Urinary bladder (tissue), 4 donors: Measurements from ENCODE around the gene PADI3. TPM values are rescaled to one million over a fixed set of nuclear protein-coding genes. Genes with fewer than 3 reads are reported as not detected.

Experiments
- DNase-seq: peaks from one replicate; pipeline ENCODE4 v3.0.0-alpha.2; 2015; ENCODE audit errors: extremely low spot score
- H3K27ac ChIP-seq: one replicate; pipeline ENCODE4 v1.5.1; 2013; ENCODE audit warnings: low read depth, mild to moderate bottlenecking, moderate library complexity
- H3K36me3 ChIP-seq: one replicate; pipeline ENCODE4 v1.6.1; 2013; ENCODE audit warnings: mild to moderate bottlenecking, moderate library complexity; ENCODE audit not compliant: insufficient read depth
- H3K4me1 ChIP-seq: one replicate; pipeline ENCODE4 v1.6.1; 2013; ENCODE audit warnings: mild to moderate bottlenecking, moderate library complexity; ENCODE audit not compliant: insufficient read depth
- H3K4me3 ChIP-seq: one replicate; pipeline ENCODE4 v1.5.1; 2013; ENCODE audit warnings: low read depth, low read length
- WGBS: extraction: QIAGEN DNeasy Blood & Tissue Kit; methylation state at CpG from one replicate; pipeline ENCODE4 v1.1.7; 2013; 5-methylcytosine and 5-hydroxymethylcytosine counted together
- polyA plus RNA-seq: library from polyadenylated mRNA; stranded (reverse); fragments of 200-250 nt; gene quantifications from one replicate; pipeline ENCODE4 v1.2.3, GENCODE V29; 2013
- total RNA-seq: library from RNA; depleted of rRNA; stranded (reverse); fragments of >200 nt; gene quantifications from one replicate; pipeline ENCODE4 v1.2.3, GENCODE V29; 2014
- donor health status: healthy with polysubstance abuse.
- donor health status: healthy.

PADI3 gene
- total and polyA plus RNA-seq, 2 donors: 6.9 to 11.6 TPM

GRCh38 chr1:17210176-17210575 is 38.7 kb upstream of the PADI3 start:
- Histone ChIP-seq H3K27ac (no peak overlapping the region), H3K36me3 (no peaks in the 10 kb centered on the region), H3K4me1 (no peaks in the 10 kb centered on the region), H3K4me3 (no peak overlapping the region)
- 93% methylated on average over 8 of the region's 8 CpGs for WGBS
- DNase-seq: no peak

GRCh38 chr1:17211377-17211776 is 37.5 kb upstream of the PADI3 start:
- Histone ChIP-seq H3K4me3 (no peak overlapping the region), H3K36me3 (no peaks in the 10 kb centered on the region), H3K4me1 (no peaks in the 10 kb centered on the region), H3K27ac (no peak overlapping the region)
- DNase-seq: no peak
- 94% methylated on average over 5 of the region's 5 CpGs for WGBS

GRCh38 chr1:17212009-17212408 is 36.9 kb upstream of the PADI3 start:
- 67% methylated on average over 10 of the region's 10 CpGs for WGBS
- DNase-seq: no peak
- H3K27ac ChIP-seq: no peak overlapping the region

GRCh38 chr1:17212487-17213121 is 36.3 kb upstream of the PADI3 start:
- H3K4me3 ChIP-seq: no peak overlapping the region
- no peaks in the 10 kb centered on the region for H3K36me3 ChIP-seq
- WGBS: 19% methylated on average over 13 of the region's 13 CpGs
- no peaks in the 10 kb centered on the region for H3K4me1 ChIP-seq
- no peak overlapping the region for H3K27ac ChIP-seq
- peak; percentile 72 for DNase-seq

More at GRCh38 chr1:17212009-17212408, 36.9 kb upstream of the PADI3 start:
- no peaks in the 10 kb centered on the region for H3K4me1 ChIP-seq
- no peaks in the 10 kb centered on the region for H3K36me3 ChIP-seq
- H3K4me3 ChIP-seq: no peak overlapping the region

GRCh38 chr1:17213148-17213781 is 35.6 kb upstream of the PADI3 start:
- Histone ChIP-seq H3K4me1 (no peaks in the 10 kb centered on the region), H3K36me3 (no peaks in the 10 kb centered on the region), H3K4me3 (no peak overlapping the region), H3K27ac (no peak overlapping the region)
- WGBS: 20% methylated on average over 13 of the region's 13 CpGs
- no peak for DNase-seq

- DNase-seq: no peak
- WGBS: 85% methylated on average over 9 of the region's 9 CpGs
- Histone ChIP-seq H3K4me1 (no peaks in the 10 kb centered on the region), H3K27ac (no peak overlapping the region), H3K4me3 (no peak overlapping the region), H3K36me3 (no peaks in the 10 kb centered on the region)
Observed at GRCh38 chr1:17213782-17214148, 35.1 kb upstream of the PADI3 start.

- Histone ChIP-seq H3K27ac (no peak overlapping the region), H3K4me1 (no peaks in the 10 kb centered on the region), H3K4me3 (no peak overlapping the region), H3K36me3 (no peaks in the 10 kb centered on the region)
- DNase-seq: no peak
- WGBS: 77% methylated on average over 5 of the region's 5 CpGs
Observed at GRCh38 chr1:17214876-17215544, 33.9 kb upstream of the PADI3 start.

- no peaks in the 10 kb centered on the region for H3K36me3 ChIP-seq
- H3K4me1 ChIP-seq: no peaks in the 10 kb centered on the region
- H3K27ac ChIP-seq: no peak overlapping the region
- 81% methylated on average over 6 of the region's 6 CpGs for WGBS
- no peak overlapping the region for H3K4me3 ChIP-seq
- DNase-seq: no peak
Observed at GRCh38 chr1:17215545-17215890, 33.4 kb upstream of the PADI3 start.

- H3K36me3 ChIP-seq: no peaks in the 10 kb centered on the region
- H3K4me1 ChIP-seq: no peaks in the 10 kb centered on the region
- 46% methylated on average over 5 of the region's 5 CpGs for WGBS
- no peak for DNase-seq
- no peak overlapping the region for H3K4me3 ChIP-seq
- H3K27ac ChIP-seq: no peak overlapping the region
Observed at GRCh38 chr1:17216078-17216477, 32.8 kb upstream of the PADI3 start.

GRCh38 chr1:17217607-17218006 is 31.3 kb upstream of the PADI3 start:
- Histone ChIP-seq H3K4me1 (no peaks in the 10 kb centered on the region), H3K36me3 (no peaks in the 10 kb centered on the region), H3K4me3 (no peak overlapping the region), H3K27ac (no peak overlapping the region)
- DNase-seq: no peak
- 73% methylated on average over 3 of the region's 3 CpGs for WGBS

GRCh38 chr1:17218939-17219338 is 30.0 kb upstream of the PADI3 start:
- Histone ChIP-seq H3K4me3 (no peak overlapping the region), H3K4me1 (no peaks in the 10 kb centered on the region), H3K27ac (no peak overlapping the region), H3K36me3 (no peaks in the 10 kb centered on the region)
- 47% methylated on average over 7 of the region's 7 CpGs for whole genome bisulfite sequencing
- DNase-seq: no peak

GRCh38 chr1:17220287-17220686 is 28.6 kb upstream of the PADI3 start:
- no peak overlapping the region for H3K27ac ChIP-seq
- H3K36me3 ChIP-seq: no peaks in the 10 kb centered on the region
- DNase-seq: no peak
- WGBS: 83% methylated on average over 3 of the region's 3 CpGs
- H3K4me3 ChIP-seq: no peak overlapping the region
- no peaks in the 10 kb centered on the region for H3K4me1 ChIP-seq

- Histone ChIP-seq H3K27ac (no peak overlapping the region), H3K4me1 (no peaks in the 10 kb centered on the region), H3K4me3 (no peak overlapping the region), H3K36me3 (no peaks in the 10 kb centered on the region)
- DNase-seq: no peak
- 79% methylated on average over 14 of the region's 14 CpGs for WGBS
Observed at GRCh38 chr1:17222557-17222956, 26.3 kb upstream of the PADI3 start.

- no peak overlapping the region for H3K4me3 ChIP-seq
- H3K27ac ChIP-seq: no peak overlapping the region
- no peaks in the 10 kb centered on the region for H3K4me1 ChIP-seq
- no peak for DNase-seq
- WGBS: 91% methylated on average over 4 of the region's 4 CpGs
- no peaks in the 10 kb centered on the region for H3K36me3 ChIP-seq
Observed at GRCh38 chr1:17224434-17224833, 24.5 kb upstream of the PADI3 start.
